SIG-M5 treated with dmso at 0.1 percent for 504 hours (cell line): ENCODE data around the gene CBLC.

Experiments used
- DNase-seq: peaks from one replicate; lab custom pipeline; 2025; ENCODE audit not compliant: unreplicated experiment; lab: John Stamatoyannopoulos, UW

Gene CBLC

DNA sequence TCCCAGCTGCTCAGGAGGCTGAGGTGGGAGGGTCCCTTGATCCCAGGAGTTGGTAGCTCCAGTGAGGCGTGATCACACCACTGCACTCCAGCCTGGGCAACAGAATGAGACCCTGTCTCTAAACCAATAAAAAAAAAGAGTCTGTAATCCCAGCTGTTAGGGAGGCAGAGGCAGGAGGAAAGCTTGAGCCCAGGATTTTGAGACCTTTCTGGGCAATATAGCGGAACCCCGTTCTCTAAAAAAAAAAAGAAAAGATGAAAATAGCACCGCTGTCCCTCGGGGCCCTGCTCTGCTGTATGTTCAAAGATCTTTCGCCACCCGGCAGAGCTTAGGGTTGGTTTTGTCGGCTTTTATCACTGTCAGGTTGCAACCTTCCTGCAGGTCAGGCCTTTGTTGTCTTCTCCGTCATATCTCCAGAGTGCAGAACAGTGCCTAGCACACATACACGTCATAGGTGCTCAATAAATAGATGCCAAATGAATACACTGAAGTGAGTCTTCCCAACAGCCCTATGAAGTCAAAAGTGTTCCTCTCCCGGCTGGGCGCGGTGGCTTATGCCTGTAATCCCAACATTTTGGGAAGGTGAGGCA, 17.8 kb downstream of the CBLC start:
- DNase-seq, result no peak

DNA sequence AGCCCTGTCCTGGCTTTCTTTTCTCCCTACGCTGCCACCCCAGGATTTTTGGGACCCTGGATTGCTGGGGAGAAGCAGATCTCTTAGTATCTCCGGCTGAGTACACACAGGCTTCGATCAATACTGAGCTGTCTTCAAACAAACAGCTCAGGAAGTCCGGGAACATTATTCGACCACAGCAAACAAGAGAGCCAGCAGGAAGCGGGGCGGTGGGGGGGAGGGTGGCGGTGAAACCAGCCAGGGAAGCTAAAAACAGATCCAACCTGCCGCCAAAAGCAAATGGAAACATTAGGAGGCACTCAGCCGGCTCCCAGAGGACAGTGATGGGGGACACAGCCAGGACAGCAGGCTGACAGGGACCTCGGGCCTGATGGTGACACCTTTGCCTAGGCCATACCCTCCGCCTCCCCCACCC, 19.0 kb downstream of the CBLC start:
- peak; percentile 4 for DNase-seq

GRCh38 chr19:44799627-44800346, 22.1 kb downstream of the CBLC start:
- DNase-seq, result no peak

GRCh38 chr19:44800461-44800860, 22.8 kb downstream of the CBLC start:
- DNase-seq, result peak; percentile 71

DNA sequence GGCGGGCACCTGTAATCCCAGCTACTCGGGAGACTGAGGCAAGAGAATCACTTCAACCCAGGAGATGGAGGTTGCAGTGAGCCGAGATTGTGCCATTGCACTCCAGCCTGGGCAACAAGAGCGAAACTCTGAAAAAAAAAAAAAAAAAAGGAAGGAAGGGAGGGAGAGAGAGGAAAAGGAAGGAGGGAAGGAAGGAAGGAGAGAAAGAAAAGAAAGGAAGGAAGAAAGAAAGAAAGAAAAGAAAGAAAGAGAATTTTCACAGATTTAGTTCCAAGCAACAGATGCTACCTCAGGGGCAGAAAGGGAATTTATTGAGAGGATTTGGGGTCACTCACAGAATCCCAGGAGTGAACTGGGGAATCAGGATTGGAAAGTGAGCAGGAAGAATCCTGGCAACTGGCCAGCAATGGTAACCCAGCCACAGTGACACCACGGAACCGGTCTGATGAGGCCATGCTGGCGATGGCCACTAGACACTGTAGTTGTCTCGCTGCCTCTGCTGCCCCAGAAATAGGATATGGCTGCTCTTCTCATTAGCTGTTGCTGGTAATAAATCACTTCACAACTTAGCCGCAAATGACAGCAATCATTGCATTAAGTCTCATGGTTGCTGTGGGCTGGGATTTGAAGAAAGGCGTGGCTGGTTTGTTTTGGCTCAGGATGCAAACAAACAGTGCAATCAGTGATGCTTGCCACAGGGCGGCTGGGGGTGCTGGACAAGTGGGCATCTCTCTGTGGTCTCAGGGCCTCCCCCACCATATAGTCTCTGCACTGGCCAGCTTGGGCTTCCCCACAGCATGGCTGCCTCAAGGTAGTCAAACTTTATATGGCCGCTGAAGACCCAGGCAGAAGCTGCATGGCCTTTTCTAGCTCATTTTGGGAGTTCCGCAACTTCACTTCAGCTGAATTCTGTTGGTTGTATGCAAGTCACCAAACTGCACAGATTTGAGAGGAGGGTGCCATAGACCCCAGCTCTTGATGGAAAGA, 26.0 kb downstream of the CBLC start:
- peak; percentile 15 for DNase-seq

DNA sequence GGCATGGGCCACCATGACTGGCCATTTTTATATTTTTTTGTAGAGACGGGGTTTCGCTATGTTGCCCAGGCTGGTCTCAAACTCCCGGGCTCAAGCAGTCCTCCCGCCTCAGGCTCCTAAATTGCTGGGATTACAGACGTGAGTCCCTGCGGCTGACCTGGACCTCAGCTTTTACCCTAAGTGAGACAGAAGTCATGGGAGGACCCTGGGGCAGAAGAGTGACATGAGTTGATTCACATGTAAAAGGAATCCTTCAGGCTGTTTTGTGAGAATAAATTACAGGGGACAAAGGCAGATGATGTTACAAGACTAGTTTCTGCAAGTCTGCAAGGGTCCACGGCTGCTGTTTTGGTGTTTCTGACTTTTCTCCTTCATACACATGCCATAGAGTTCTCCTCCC, 28.6 kb downstream of the CBLC start:
- no peak for DNase-seq

GRCh38 chr19:44807162-44807561, 29.5 kb downstream of the CBLC start:
- DNase-seq, result peak; percentile 21

GRCh38 chr19:44807652-44808462, 30.2 kb downstream of the CBLC start:
- DNase-seq, result peak; percentile 13

- no peak for DNase-seq
Measured at GRCh38 chr19:44808463-44809371, 31.0 kb downstream of the CBLC start, which contains the start of gene BCAM. Gene BCAM, plus strand, starts transcription at chr19:44809103. Its CDS starts 22 bp downstream, at chr19:44809125.

DNA sequence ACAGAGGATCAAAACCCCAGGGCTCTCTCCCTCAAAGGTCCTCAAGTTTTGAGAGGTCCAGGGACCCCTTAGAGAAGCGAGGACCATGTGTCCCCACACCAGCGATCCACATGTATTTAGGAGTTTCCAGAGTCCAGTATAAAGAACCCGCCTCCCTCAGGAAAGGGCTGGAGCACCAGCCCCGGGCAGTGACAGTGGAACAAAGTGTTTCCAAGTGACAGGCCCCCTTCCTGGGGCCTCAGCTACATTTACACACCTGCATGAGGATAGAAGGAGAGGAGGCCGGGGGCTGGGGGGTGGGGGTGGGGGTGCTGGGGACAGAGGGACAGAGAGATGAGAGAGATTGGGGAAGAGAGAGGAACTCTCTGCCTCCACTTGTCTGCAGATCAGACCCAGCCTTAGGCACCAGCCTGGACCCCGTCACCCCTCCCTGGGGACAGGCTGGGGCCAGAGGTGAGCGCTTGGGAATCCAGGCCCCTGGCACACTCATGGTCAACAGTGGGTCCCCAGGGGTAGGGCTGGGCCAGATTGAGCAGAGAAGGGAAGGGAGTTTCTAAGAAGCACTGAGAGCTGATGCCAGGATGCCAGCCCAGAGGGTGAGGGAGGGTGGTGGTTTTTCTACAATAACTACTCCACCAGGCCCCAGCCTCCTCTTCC, 32.0 kb downstream of the CBLC start:
- DNase-seq, result no peak

DNA sequence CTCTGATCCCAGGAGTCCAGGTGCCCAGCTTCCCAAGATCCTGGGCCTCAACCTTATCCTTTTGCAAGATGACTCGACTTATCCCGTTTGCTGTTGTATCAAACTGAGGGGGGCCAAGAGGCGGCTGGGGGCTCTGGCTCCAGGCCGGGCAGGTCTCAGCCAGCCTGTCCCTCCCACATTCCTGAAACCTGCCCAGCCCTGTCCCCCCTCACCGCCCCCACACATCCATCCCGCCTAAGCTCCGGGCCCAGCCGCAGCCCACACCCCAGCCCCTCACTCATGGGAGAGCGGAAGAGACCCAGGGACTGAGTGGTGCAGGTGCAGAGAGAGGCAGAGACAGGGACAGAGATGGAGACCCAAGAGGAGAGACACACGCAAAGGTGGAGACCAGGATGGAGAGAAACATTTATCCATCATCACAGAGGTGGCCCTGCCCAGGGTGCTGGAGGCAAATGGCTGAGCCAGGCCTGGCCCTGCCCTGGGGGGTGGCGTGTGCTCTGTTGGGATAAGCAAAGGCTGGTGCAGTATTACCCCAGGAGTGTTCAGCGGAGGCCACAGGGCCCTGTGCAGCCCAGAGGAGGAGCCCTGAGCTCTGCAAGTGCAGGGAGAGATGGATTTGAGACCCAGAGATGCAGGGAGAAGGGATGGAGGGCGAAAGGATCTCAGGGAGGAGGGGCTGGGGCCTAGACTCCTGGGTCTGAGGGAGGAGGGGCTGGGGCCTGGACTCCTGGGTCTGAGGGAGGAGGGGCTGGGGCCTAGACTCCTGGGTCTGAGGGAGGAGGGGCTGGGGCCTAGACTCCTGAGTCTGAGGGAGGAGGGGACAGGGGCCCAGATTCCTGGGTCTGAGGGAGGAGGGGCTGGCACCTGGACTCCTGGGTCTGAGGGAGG, 32.8 kb downstream of the CBLC start:
- DNase-seq, result no peak

- DNase-seq, result no peak
Measured at GRCh38 chr19:44811122-44811419, 33.4 kb downstream of the CBLC start.

- DNase-seq, result no peak
Measured at GRCh38 chr19:44812142-44812718, 34.5 kb downstream of the CBLC start.

DNA sequence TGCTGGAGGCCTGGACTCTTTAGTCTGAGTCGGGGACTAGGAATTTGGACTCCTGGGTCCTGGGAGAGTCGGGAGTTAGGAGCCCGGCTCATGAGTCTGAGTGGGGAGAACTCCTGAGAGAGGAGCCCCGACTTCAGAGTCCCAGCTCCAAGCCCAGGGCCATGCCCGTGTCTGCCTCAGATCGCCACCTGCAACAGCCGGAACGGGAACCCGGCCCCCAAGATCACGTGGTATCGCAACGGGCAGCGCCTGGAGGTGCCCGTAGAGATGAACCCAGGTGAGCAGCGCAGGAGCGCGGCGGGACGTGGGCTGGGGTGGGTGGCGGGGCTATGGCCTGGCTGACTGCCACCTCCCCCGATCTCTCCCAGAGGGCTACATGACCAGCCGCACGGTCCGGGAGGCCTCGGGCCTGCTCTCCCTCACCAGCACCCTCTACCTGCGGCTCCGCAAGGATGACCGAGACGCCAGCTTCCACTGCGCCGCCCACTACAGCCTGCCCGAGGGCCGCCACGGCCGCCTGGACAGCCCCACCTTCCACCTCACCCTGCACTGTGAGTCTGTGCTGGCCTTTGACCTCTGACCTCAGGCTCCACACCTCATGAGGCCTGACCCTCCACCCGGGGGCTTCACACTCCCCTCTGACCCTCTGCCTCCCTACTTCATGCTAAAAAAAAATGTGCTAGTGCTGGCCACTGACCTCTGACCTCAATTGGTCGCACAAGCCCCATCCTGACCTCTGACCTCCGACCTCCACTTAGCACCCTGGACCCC, 35.6 kb downstream of the CBLC start:
- DNase-seq, result no peak

GRCh38 chr19:44813841-44814470, 36.3 kb downstream of the CBLC start:
- DNase-seq, result no peak

GRCh38 chr19:44814517-44814916, 36.8 kb downstream of the CBLC start:
- DNase-seq, result no peak

DNA sequence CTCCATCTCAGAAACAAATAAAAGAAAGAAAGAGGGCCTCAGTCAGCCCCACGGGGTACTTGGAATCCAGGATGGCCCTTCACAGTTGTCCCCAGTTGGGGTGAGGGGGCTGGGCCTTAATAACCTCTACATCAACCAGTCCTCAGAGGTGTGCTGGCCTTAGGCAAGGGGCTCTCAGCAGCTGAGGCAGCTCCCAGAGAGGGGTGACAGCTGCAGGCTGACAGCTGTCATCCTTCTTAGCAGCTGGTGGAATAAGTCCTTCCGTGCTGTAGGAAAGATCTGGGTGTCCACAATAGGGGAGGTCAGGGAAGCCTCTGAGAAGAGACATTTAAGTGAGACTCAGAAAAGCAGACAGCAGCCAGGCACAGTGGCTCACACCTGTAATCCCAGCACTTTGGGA, 38.6 kb downstream of the CBLC start:
- DNase-seq, result no peak
